SK-N-SH treated with all-trans-retinoic acid at 6 μM for 48 hours (cell line): ENCODE results near the gene GTPBP3.

ENCODE experiments used
- ATAC-seq: fragments of 200-7000 bp; cut with Tn5 transposase; 3 replicates; pipeline ENCODE4 v1.9.1; 2020; ENCODE audit warnings: mild to moderate bottlenecking, moderate library complexity
- ARNTL ChIP-seq: fragments of 450-650 bp; formaldehyde crosslinking; IDR thresholded peaks from 2 replicates; pipeline ENCODE4 v1.5.0; 2020; ENCODE audit warnings: low read depth, mild to moderate bottlenecking, moderate library complexity, borderline replicate concordance
- CSDC2 ChIP-seq: fragments of 250-450 bp; sonication (Bioruptor Pico); IDR thresholded peaks from 2 replicates; pipeline ENCODE4 v1.5.0; 2020; ENCODE audit warnings: mild to moderate bottlenecking, moderate library complexity
- ESRRG ChIP-seq: fragments of 250-450 bp; sonication (Bioruptor Pico); IDR thresholded peaks from 2 replicates; pipeline ENCODE4 v1.6.1; 2021; ENCODE audit warnings: mild to moderate bottlenecking
- GLIS3 ChIP-seq: fragments of 250-450 bp; sonication (Bioruptor Pico); IDR thresholded peaks from 2 replicates; pipeline ENCODE4 v1.5.0; 2020; ENCODE audit warnings: mild to moderate bottlenecking, moderate library complexity
- ISL1 ChIP-seq: fragments of 250-450 bp; sonication (Bioruptor Pico); IDR thresholded peaks from 2 replicates; pipeline ENCODE4 v2.1.2; 2022; ENCODE audit warnings: mild to moderate bottlenecking, moderate library complexity
- PPARA ChIP-seq: fragments of 250-450 bp; sonication (Bioruptor Pico); IDR thresholded peaks from 2 replicates; pipeline ENCODE4 v1.5.0; 2020; ENCODE audit warnings: mild to moderate bottlenecking, borderline replicate concordance
- SNAI2 ChIP-seq: fragments of 250-450 bp; sonication (Bioruptor Pico); IDR thresholded peaks from 2 replicates; pipeline ENCODE4 v1.5.0; 2020; ENCODE audit warnings: mild to moderate bottlenecking, moderate library complexity
- TCF4 ChIP-seq: fragments of 250-450 bp; sonication (Bioruptor Pico); IDR thresholded peaks from 2 replicates; pipeline ENCODE4 v1.8.0; 2021; ENCODE audit warnings: mild to moderate bottlenecking, moderate library complexity, borderline replicate concordance
- TOX ChIP-seq: fragments of 250-450 bp; sonication (Bioruptor Pico); IDR thresholded peaks from 2 replicates; pipeline ENCODE4 v1.8.0; 2021; ENCODE audit warnings: mild to moderate bottlenecking, moderate library complexity, borderline replicate concordance
- ZFP30 ChIP-seq: fragments of 450-650 bp; formaldehyde crosslinking; IDR thresholded peaks from 2 replicates; pipeline ENCODE4 v1.5.0; 2022; ENCODE audit warnings: mild to moderate bottlenecking, moderate library complexity
- ZNF70 ChIP-seq: fragments of 450-650 bp; formaldehyde crosslinking; IDR thresholded peaks from 2 replicates; pipeline ENCODE4 v1.5.0; 2020; ENCODE audit warnings: mild to moderate bottlenecking, moderate library complexity
- TF ChIP-seq, protein P1 (sequence below): fragments of 250-450 bp; sonication (Bioruptor Pico); IDR thresholded peaks from 2 replicates; pipeline ENCODE4 v1.5.1; 2020; ENCODE audit warnings: low read depth, mild to moderate bottlenecking, moderate library complexity
- TF ChIP-seq, protein P2 (sequence below): fragments of 250-450 bp; sonication (Bioruptor Pico); IDR thresholded peaks from 2 replicates; pipeline ENCODE4 v1.8.0; 2020; ENCODE audit warnings: mild to moderate bottlenecking, moderate library complexity, borderline replicate concordance
- TF ChIP-seq, protein P3 (sequence below): fragments of 250-450 bp; sonication (Bioruptor Pico); IDR thresholded peaks from 2 replicates; pipeline ENCODE4 v1.5.1; 2021; ENCODE audit warnings: mild to moderate bottlenecking, moderate library complexity
- TF ChIP-seq, protein P4 (sequence below): fragments of 250-450 bp; sonication (Bioruptor Pico); IDR thresholded peaks from 2 replicates; pipeline ENCODE4 v1.5.0; 2020; ENCODE audit warnings: mild to moderate bottlenecking, moderate library complexity
- TF ChIP-seq, protein P5 (sequence below): fragments of 250-450 bp; sonication (Bioruptor Pico); IDR thresholded peaks from 2 replicates; pipeline ENCODE4 v1.8.0; 2021; ENCODE audit warnings: low read depth, mild to moderate bottlenecking, moderate library complexity, borderline replicate concordance

The GTPBP3 gene

DNA sequence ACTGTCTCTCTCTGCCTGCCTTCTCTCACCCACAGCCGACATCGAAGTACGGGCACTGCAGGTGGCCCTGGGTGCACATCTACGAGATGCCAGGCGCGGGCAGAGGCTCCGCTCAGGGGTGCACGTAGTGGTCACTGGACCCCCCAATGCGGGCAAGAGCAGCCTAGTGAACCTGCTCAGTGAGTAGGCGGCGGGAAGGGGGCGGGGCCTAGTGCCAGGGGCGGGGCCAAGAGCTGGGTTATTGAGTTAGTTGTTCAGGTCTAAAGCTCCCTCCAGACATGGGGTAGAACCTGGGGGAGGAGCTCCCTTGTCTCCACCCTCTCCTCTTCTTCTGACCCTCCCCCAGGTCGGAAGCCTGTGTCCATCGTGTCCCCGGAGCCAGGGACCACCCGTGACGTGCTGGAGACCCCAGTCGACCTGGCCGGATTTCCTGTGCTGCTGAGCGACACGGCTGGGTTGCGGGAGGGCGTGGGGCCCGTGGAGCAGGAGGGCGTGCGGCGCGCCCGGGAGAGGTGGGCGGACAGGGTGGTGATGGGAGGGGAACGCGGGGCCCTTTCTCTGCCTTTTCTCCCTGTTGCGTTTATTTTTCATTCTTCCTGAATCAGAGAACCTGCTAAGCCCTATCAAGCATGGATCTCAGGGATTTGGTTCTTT lies 1.9 kb downstream of the GTPBP3 start:
- no peak for ATAC-seq
- TF ChIP-seq ZFP30 (CRISPR knock-in tag) (no peak), GLIS3 (CRISPR knock-in tag) (no peak), PPARA (CRISPR knock-in tag) (no peak), SNAI2 (CRISPR knock-in tag) (no peak), TCF4 (CRISPR knock-in tag) (no peak), ZNF70 (CRISPR knock-in tag) (no peak), ARNTL (no peak), TOX (CRISPR knock-in tag) (no peak), CSDC2 (no peak), ESRRG (CRISPR knock-in tag) (no peak), ISL1 (CRISPR knock-in tag) (no peak)
- TF ChIP-seq, protein P1, sequence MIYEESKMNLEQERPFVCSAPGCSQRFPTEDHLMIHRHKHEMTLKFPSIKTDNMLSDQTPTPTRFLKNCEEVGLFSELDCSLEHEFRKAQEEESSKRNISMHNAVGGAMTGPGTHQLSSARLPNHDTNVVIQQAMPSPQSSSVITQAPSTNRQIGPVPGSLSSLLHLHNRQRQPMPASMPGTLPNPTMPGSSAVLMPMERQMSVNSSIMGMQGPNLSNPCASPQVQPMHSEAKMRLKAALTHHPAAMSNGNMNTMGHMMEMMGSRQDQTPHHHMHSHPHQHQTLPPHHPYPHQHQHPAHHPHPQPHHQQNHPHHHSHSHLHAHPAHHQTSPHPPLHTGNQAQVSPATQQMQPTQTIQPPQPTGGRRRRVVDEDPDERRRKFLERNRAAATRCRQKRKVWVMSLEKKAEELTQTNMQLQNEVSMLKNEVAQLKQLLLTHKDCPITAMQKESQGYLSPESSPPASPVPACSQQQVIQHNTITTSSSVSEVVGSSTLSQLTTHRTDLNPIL: no peak
- TF ChIP-seq, protein P2, sequence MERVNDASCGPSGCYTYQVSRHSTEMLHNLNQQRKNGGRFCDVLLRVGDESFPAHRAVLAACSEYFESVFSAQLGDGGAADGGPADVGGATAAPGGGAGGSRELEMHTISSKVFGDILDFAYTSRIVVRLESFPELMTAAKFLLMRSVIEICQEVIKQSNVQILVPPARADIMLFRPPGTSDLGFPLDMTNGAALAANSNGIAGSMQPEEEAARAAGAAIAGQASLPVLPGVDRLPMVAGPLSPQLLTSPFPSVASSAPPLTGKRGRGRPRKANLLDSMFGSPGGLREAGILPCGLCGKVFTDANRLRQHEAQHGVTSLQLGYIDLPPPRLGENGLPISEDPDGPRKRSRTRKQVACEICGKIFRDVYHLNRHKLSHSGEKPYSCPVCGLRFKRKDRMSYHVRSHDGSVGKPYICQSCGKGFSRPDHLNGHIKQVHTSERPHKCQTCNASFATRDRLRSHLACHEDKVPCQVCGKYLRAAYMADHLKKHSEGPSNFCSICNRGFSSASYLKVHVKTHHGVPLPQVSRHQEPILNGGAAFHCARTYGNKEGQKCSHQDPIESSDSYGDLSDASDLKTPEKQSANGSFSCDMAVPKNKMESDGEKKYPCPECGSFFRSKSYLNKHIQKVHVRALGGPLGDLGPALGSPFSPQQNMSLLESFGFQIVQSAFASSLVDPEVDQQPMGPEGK (CRISPR knock-in tag): no peak
- TF ChIP-seq, protein P3, sequence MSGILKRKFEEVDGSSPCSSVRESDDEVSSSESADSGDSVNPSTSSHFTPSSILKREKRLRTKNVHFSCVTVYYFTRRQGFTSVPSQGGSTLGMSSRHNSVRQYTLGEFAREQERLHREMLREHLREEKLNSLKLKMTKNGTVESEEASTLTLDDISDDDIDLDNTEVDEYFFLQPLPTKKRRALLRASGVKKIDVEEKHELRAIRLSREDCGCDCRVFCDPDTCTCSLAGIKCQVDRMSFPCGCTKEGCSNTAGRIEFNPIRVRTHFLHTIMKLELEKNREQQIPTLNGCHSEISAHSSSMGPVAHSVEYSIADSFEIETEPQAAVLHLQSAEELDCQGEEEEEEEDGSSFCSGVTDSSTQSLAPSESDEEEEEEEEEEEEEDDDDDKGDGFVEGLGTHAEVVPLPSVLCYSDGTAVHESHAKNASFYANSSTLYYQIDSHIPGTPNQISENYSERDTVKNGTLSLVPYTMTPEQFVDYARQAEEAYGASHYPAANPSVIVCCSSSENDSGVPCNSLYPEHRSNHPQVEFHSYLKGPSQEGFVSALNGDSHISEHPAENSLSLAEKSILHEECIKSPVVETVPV (CRISPR knock-in tag): no peak
- TF ChIP-seq, protein P4, sequence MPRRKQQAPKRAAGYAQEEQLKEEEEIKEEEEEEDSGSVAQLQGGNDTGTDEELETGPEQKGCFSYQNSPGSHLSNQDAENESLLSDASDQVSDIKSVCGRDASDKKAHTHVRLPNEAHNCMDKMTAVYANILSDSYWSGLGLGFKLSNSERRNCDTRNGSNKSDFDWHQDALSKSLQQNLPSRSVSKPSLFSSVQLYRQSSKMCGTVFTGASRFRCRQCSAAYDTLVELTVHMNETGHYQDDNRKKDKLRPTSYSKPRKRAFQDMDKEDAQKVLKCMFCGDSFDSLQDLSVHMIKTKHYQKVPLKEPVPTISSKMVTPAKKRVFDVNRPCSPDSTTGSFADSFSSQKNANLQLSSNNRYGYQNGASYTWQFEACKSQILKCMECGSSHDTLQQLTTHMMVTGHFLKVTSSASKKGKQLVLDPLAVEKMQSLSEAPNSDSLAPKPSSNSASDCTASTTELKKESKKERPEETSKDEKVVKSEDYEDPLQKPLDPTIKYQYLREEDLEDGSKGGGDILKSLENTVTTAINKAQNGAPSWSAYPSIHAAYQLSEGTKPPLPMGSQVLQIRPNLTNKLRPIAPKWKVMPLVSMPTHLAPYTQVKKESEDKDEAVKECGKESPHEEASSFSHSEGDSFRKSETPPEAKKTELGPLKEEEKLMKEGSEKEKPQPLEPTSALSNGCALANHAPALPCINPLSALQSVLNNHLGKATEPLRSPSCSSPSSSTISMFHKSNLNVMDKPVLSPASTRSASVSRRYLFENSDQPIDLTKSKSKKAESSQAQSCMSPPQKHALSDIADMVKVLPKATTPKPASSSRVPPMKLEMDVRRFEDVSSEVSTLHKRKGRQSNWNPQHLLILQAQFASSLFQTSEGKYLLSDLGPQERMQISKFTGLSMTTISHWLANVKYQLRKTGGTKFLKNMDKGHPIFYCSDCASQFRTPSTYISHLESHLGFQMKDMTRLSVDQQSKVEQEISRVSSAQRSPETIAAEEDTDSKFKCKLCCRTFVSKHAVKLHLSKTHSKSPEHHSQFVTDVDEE (CRISPR knock-in tag): no peak
- TF ChIP-seq, protein P5, sequence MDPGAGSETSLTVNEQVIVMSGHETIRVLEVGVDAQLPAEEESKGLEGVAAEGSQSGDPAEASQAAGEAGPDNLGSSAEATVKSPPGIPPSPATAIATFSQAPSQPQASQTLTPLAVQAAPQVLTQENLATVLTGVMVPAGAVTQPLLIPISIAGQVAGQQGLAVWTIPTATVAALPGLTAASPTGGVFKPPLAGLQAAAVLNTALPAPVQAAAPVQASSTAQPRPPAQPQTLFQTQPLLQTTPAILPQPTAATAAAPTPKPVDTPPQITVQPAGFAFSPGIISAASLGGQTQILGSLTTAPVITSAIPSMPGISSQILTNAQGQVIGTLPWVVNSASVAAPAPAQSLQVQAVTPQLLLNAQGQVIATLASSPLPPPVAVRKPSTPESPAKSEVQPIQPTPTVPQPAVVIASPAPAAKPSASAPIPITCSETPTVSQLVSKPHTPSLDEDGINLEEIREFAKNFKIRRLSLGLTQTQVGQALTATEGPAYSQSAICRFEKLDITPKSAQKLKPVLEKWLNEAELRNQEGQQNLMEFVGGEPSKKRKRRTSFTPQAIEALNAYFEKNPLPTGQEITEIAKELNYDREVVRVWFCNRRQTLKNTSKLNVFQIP (CRISPR knock-in tag): no peak

DNA sequence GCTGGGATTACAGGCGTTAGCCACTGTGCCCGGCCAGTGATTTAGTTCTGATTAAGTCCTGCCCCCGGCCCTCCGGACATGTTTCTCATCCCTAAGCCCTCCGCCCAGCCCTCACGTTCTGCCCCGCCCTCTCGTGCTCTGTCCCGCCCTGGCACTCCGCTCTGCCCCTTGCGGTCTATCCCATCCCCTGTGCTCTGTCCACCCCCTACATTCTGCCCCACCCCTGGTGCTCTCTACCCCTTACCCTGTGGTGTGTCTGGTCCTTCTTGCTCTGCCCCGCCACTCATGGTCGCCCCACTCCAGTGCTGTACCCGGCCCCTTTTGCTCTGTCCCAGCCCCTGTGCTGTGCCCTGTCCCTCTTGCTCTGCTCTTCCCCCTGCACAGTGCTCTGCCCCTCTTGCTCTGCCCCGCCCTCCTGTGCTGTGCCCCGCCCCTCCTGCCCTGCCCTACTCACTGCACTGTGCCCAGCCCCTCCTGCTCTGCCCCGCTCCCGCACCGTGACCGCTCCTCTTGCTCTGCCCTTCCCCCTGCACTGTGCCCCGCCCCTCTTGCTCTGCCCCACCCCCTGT lies 3.0 kb downstream of the GTPBP3 start:
- no peak for TF ChIP-seq CSDC2
- TF ChIP-seq ESRRG (CRISPR knock-in tag): no peak
- TF ChIP-seq, protein P3 (CRISPR knock-in tag): no peak
- no peak for ATAC-seq

DNA sequence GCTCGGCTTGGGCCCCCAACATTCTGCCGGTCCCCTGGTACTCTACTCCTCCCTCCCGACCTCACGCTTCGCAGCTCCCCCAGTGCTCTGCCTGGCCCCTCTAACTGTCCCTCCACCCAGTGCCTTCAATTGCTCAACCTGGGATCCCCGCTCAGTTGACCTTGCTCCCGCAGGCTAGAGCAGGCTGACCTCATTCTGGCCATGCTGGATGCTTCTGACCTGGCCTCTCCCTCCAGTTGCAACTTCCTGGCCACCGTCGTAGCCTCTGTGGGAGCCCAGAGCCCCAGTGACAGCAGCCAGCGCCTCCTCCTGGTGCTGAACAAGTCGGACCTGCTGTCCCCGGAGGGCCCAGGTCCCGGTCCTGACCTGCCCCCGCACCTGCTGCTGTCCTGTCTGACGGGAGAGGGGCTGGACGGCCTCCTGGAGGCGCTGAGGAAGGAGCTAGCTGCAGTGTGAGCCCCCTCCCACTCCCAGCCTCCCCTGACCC lies 3.6 kb downstream of the GTPBP3 start:
- no peak for ATAC-seq
- TF ChIP-seq, protein P4 (CRISPR knock-in tag): no peak
- no peak for TF ChIP-seq PPARA (CRISPR knock-in tag)
